ENCODE measurements around the gene FAT1.

DNA sequence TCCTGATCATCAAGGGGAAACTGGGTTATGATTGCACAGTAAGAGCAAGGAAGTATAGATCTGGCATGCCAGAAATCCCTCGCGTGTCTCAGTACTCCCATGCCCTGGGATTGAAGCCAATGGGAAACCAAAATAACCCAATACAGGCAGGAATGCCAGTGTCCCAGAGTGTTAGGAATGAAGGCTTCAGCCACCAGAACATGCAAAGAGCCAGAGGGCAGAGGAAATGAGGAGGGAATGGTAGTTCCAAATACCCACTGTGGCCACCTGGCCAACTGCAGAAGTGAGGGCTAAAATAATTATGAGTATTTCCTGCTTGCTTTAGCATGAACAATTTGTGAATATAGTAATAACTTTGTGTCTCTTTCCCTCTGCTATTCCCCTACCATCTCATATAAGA lies 180.4 kb downstream of the FAT1 start:
- TF ChIP-seq, protein P1, sequence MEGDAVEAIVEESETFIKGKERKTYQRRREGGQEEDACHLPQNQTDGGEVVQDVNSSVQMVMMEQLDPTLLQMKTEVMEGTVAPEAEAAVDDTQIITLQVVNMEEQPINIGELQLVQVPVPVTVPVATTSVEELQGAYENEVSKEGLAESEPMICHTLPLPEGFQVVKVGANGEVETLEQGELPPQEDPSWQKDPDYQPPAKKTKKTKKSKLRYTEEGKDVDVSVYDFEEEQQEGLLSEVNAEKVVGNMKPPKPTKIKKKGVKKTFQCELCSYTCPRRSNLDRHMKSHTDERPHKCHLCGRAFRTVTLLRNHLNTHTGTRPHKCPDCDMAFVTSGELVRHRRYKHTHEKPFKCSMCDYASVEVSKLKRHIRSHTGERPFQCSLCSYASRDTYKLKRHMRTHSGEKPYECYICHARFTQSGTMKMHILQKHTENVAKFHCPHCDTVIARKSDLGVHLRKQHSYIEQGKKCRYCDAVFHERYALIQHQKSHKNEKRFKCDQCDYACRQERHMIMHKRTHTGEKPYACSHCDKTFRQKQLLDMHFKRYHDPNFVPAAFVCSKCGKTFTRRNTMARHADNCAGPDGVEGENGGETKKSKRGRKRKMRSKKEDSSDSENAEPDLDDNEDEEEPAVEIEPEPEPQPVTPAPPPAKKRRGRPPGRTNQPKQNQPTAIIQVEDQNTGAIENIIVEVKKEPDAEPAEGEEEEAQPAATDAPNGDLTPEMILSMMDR (IDR thresholded peaks at IDR 0.05), result no peak
- TF ChIP-seq POLR2A (IDR thresholded peaks at IDR 0.05), result no peak

Data from body of pancreas (tissue), 4 donors.